ENCODE results near the gene MUC5B. TPM values are rescaled to one million over a fixed set of nuclear protein-coding genes. Genes with fewer than 3 reads are reported as not detected.

MUC5B gene
- total and polyA plus RNA-seq, 7 experiments from 2014 or later: not detected

GRCh38 chr11:1204381-1205101, 18.3 kb upstream of the MUC5B start:
- intact Hi-C loops (cut with micrococcal nuclease): loop anchor here in 1 of 2 donors (5.0 to 10.0 kb wide), 2 partner anchors 60 to 423 kb away; partner anchors contain the start of gene KRTAP5-5
- H3K9me3 ChIP-seq (ENCODE audit: control insufficient read depth in 2 of 3, low read length in 3 of 3): no peaks in the 10 kb centered on the region
- ChIA-PET CTCF (interaction anchor here (1.1 kb wide), 1 partner anchor 370 kb away, joined by 5 read pairs; no protein-coding TSS in a partner anchor), POLR2A (no interaction called here)
- Mint-ChIP-seq H3K27ac (no peak overlapping the region), H3K9me3 (peaks cover 0 to 2% (median 0%) of the 10 kb centered on the region in 11 donors), H3K4me1 (no peaks in the 10 kb centered on the region), H3K4me3 (no peak overlapping the region), H3K27me3 (peaks cover 0 to 5% (median 0%) of the 10 kb centered on the region in 5 donors), H3K36me3 (no peaks in the 10 kb centered on the region)
- ATAC-seq (no peak), DNase-seq (no peak)
- no peaks in the 10 kb centered on the region for H3K27me3 ChIP-seq (ENCODE audit: control insufficient read depth in 2 of 2, insufficient read depth in 2 of 2, low read length in 2 of 2)
- H3K36me3 ChIP-seq (ENCODE audit: control insufficient read depth in 2 of 3, insufficient read depth in 3 of 3, low read length in 3 of 3): no peaks in the 10 kb centered on the region
- no peak overlapping the region for H3K4me3 ChIP-seq (ENCODE audit: low read length)
- no peak overlapping the region for H3K27ac ChIP-seq (ENCODE audit: low read depth, low read length)
- no peaks in the 10 kb centered on the region for H3K4me1 ChIP-seq (ENCODE audit: control insufficient read depth in 2 of 2, insufficient read depth in 2 of 2, low read length in 2 of 2)

GRCh38 chr11:1205121-1205986, 17.5 kb upstream of the MUC5B start:
- no peak overlapping the region for H3K27ac ChIP-seq (ENCODE audit: low read depth, low read length)
- H3K27ac Mint-ChIP-seq: peak overlapping the region in 1 of 9 donors; percentile 20
- POLR2A ChIA-PET: no interaction called here
- CTCF ChIA-PET: interaction anchor here (1.1 kb wide), 1 partner anchor 369 kb away, joined by 5 read pairs; no protein-coding TSS in a partner anchor
- H3K4me3 Mint-ChIP-seq: no peak overlapping the region
- no peaks in the 10 kb centered on the region for H3K36me3 Mint-ChIP-seq
- H3K27me3 Mint-ChIP-seq: peaks cover 0 to 13% (median 5%) of the 10 kb centered on the region in 5 donors
- peaks cover 0 to 3% (median 0%) of the 10 kb centered on the region in 3 experiments for H3K9me3 ChIP-seq (ENCODE audit: control insufficient read depth in 2 of 3, low read length in 3 of 3)
- ATAC-seq (no peak), DNase-seq (no peak)
- H3K4me1 Mint-ChIP-seq: no peaks in the 10 kb centered on the region
- no peaks in the 10 kb centered on the region for H3K27me3 ChIP-seq (ENCODE audit: control insufficient read depth in 2 of 2, insufficient read depth in 2 of 2, low read length in 2 of 2)
- no peaks in the 10 kb centered on the region for H3K36me3 ChIP-seq (ENCODE audit: control insufficient read depth in 2 of 3, insufficient read depth in 3 of 3, low read length in 3 of 3)
- no peaks in the 10 kb centered on the region for H3K4me1 ChIP-seq (ENCODE audit: control insufficient read depth in 2 of 2, insufficient read depth in 2 of 2, low read length in 2 of 2)
- no peak overlapping the region for H3K4me3 ChIP-seq (ENCODE audit: low read length)
- intact Hi-C loops (cut with micrococcal nuclease): loop anchor here in 1 of 2 donors (10.0 kb wide), 1 partner anchor 59 kb away; no protein-coding TSS in a partner anchor
- peaks cover 0 to 7% (median 3%) of the 10 kb centered on the region in 11 donors for H3K9me3 Mint-ChIP-seq

- Histone ChIP-seq H3K27me3 (ENCODE audit: control insufficient read depth in 2 of 2, insufficient read depth in 2 of 2, low read length in 2 of 2) (no peaks in the 10 kb centered on the region), H3K4me3 (ENCODE audit: low read length) (no peak overlapping the region), H3K36me3 (ENCODE audit: control insufficient read depth in 2 of 3, insufficient read depth in 3 of 3, low read length in 3 of 3) (no peaks in the 10 kb centered on the region), H3K27ac (ENCODE audit: low read depth, low read length) (no peak overlapping the region), H3K4me1 (ENCODE audit: control insufficient read depth in 2 of 2, insufficient read depth in 2 of 2, low read length in 2 of 2) (no peaks in the 10 kb centered on the region), H3K9me3 (ENCODE audit: control insufficient read depth in 2 of 3, low read length in 3 of 3) (peaks cover 0 to 9% (median under 1%) of the 10 kb centered on the region in 3 experiments)
- no peaks in the 10 kb centered on the region for H3K4me1 Mint-ChIP-seq
- peaks cover 0 to 13% (median 7%) of the 10 kb centered on the region in 11 donors for H3K9me3 Mint-ChIP-seq
- H3K27me3 Mint-ChIP-seq: peaks cover 0 to 16% (median 7%) of the 10 kb centered on the region in 5 donors
- CTCF ChIA-PET: no interaction called here
- no peak for DNase-seq
- H3K36me3 Mint-ChIP-seq: peaks cover 0 to 3% (median 0%) of the 10 kb centered on the region in 5 donors
- POLR2A ChIA-PET: no interaction called here
- no peak for ATAC-seq
- no peak overlapping the region for H3K27ac Mint-ChIP-seq
- intact Hi-C loops (cut with micrococcal nuclease): loop anchor here in 1 of 2 donors (10.0 kb wide), 1 partner anchor 59 kb away; no protein-coding TSS in a partner anchor
- H3K4me3 Mint-ChIP-seq: no peak overlapping the region
Measured at GRCh38 chr11:1205987-1206331, 16.9 kb upstream of the MUC5B start.

GRCh38 chr11:1206391-1207271, 16.2 kb upstream of the MUC5B start:
- Mint-ChIP-seq H3K9me3 (peaks cover 3 to 20% (median 14%) of the 10 kb centered on the region in 11 donors), H3K27ac (no peak overlapping the region), H3K4me3 (no peak overlapping the region), H3K36me3 (peaks cover 0 to 10% (median 4%) of the 10 kb centered on the region in 5 donors), H3K4me1 (no peaks in the 10 kb centered on the region), H3K27me3 (peaks cover 3 to 16% (median 13%) of the 10 kb centered on the region in 5 donors)
- DNase-seq (no peak), ATAC-seq (no peak)
- H3K36me3 ChIP-seq (ENCODE audit: control insufficient read depth in 2 of 3, insufficient read depth in 3 of 3, low read length in 3 of 3): no peaks in the 10 kb centered on the region
- H3K27ac ChIP-seq (ENCODE audit: low read depth, low read length): no peak overlapping the region
- H3K4me3 ChIP-seq (ENCODE audit: low read length): no peak overlapping the region
- CTCF ChIA-PET: no interaction called here
- H3K9me3 ChIP-seq (ENCODE audit: control insufficient read depth in 2 of 3, low read length in 3 of 3): peaks cover 0 to 15% (median 6%) of the 10 kb centered on the region in 3 experiments
- intact Hi-C loops (cut with micrococcal nuclease): loop anchor here in 1 of 2 donors (10.0 kb wide), 1 partner anchor 58 kb away; no protein-coding TSS in a partner anchor
- POLR2A ChIA-PET: no interaction called here
- H3K27me3 ChIP-seq (ENCODE audit: control insufficient read depth in 2 of 2, insufficient read depth in 2 of 2, low read length in 2 of 2): no peaks in the 10 kb centered on the region
- no peaks in the 10 kb centered on the region for H3K4me1 ChIP-seq (ENCODE audit: control insufficient read depth in 2 of 2, insufficient read depth in 2 of 2, low read length in 2 of 2)

GRCh38 chr11:1207401-1208143, 15.3 kb upstream of the MUC5B start:
- no peak overlapping the region for H3K27ac ChIP-seq (ENCODE audit: low read depth, low read length)
- H3K27me3 Mint-ChIP-seq: peaks cover 5 to 19% (median 15%) of the 10 kb centered on the region in 5 donors
- CTCF ChIA-PET: no interaction called here
- no peak for ATAC-seq
- H3K4me3 Mint-ChIP-seq: no peak overlapping the region
- peaks cover 0 to 11% (median 5%) of the 10 kb centered on the region in 5 donors for H3K36me3 Mint-ChIP-seq
- H3K27ac Mint-ChIP-seq: no peak overlapping the region
- peaks cover 0 to 20% (median 6%) of the 10 kb centered on the region in 3 experiments for H3K9me3 ChIP-seq (ENCODE audit: control insufficient read depth in 2 of 3, low read length in 3 of 3)
- POLR2A ChIA-PET: interaction anchor here (0.6 kb wide), 1 partner anchor 71 kb away, joined by 3 read pairs; no protein-coding TSS in a partner anchor
- H3K4me1 Mint-ChIP-seq: no peaks in the 10 kb centered on the region
- no peak overlapping the region for H3K4me3 ChIP-seq (ENCODE audit: low read length)
- H3K27me3 ChIP-seq (ENCODE audit: control insufficient read depth in 2 of 2, insufficient read depth in 2 of 2, low read length in 2 of 2): no peaks in the 10 kb centered on the region
- H3K9me3 Mint-ChIP-seq: peaks cover 5 to 29% (median 20%) of the 10 kb centered on the region in 11 donors
- intact Hi-C loops (cut with micrococcal nuclease): loop anchor here in 1 of 2 donors (10.0 kb wide), 1 partner anchor 57 kb away; no protein-coding TSS in a partner anchor
- H3K36me3 ChIP-seq (ENCODE audit: control insufficient read depth in 2 of 3, insufficient read depth in 3 of 3, low read length in 3 of 3): no peaks in the 10 kb centered on the region
- DNase-seq: no peak
- no peaks in the 10 kb centered on the region for H3K4me1 ChIP-seq (ENCODE audit: control insufficient read depth in 2 of 2, insufficient read depth in 2 of 2, low read length in 2 of 2)

Measured in naive thymus-derived CD4-positive, alpha-beta T cell (primary cell).